ENCODE data around the gene ELF1.
"Not testable (repeated sequence)": the region's sequence is repeated elsewhere in the genome, so short reads cannot be mapped to it uniquely, and the experiment has no call there.

The ELF1 gene

GRCh38 chr13:41040584-41041334, 21.6 kb upstream of the ELF1 start:
- no peaks in the 10 kb centered on the region for H4K20me1 ChIP-seq (ENCODE audit: insufficient read depth, low read length)
- H3K4me2 ChIP-seq (ENCODE audit: low read depth, low read length): no peak overlapping the region
- H3K79me2 ChIP-seq (ENCODE audit: low read length): peaks cover 37% of the 10 kb centered on the region
- no peaks in the 10 kb centered on the region for H3F3A ChIP-seq (ENCODE audit: insufficient read depth, low read length)
- no peaks in the 10 kb centered on the region for H3K4me1 ChIP-seq (ENCODE audit: low read length)
- no peak overlapping the region for H3K9ac ChIP-seq (ENCODE audit: low read length)
- no peaks in the 10 kb centered on the region for H3K27me3 ChIP-seq (replicated peaks; ENCODE audit: insufficient read depth, low read length)
- DNase-seq: no peak
- no peaks in the 10 kb centered on the region for H3K9me3 ChIP-seq (replicated peaks; ENCODE audit: insufficient read depth, low read length)
- no peak overlapping the region for H3K4me3 ChIP-seq (ENCODE audit: low read length)
- H3K36me3 ChIP-seq (replicated peaks; ENCODE audit: insufficient read depth, low read length): no peaks in the 10 kb centered on the region
- H2AFZ ChIP-seq (ENCODE audit: low read length): no peak overlapping the region
- TF ChIP-seq EZH2phosphoT487 (IDR thresholded peaks at IDR 0.05; ENCODE audit: low read length): no peak
- H3K27ac ChIP-seq (ENCODE audit: low read length): no peak overlapping the region
- no peaks in the 10 kb centered on the region for H3K9me2 ChIP-seq (replicated peaks; ENCODE audit: insufficient read depth, low read length)

GRCh38 chr13:41039746-41040145, 20.6 kb upstream of the ELF1 start:
- no peaks in the 10 kb centered on the region for H3K4me1 ChIP-seq (ENCODE audit: low read length)
- DNase-seq: no peak
- H3K36me3 ChIP-seq (replicated peaks; ENCODE audit: insufficient read depth, low read length): no peaks in the 10 kb centered on the region
- TF ChIP-seq EZH2phosphoT487 (IDR thresholded peaks at IDR 0.05; ENCODE audit: low read length) (no peak), EZH2 (optimal IDR thresholded peaks at IDR 0.05; ENCODE audit: low read depth, low read length) (no peak), CTCF (IDR thresholded peaks at IDR 0.05; ENCODE audit: low read length) (no peak)
- H3K27me3 ChIP-seq (replicated peaks; ENCODE audit: insufficient read depth, low read length): no peaks in the 10 kb centered on the region
- no peak overlapping the region for H3K9ac ChIP-seq (ENCODE audit: low read length)
- H3K4me2 ChIP-seq (ENCODE audit: low read depth, low read length): no peak overlapping the region
- peaks cover 46% of the 10 kb centered on the region for H3K79me2 ChIP-seq (ENCODE audit: low read length)
- H3K9me3 ChIP-seq (replicated peaks; ENCODE audit: insufficient read depth, low read length): no peaks in the 10 kb centered on the region
- no peaks in the 10 kb centered on the region for H4K20me1 ChIP-seq (ENCODE audit: insufficient read depth, low read length)
- no peak overlapping the region for H3K4me3 ChIP-seq (ENCODE audit: low read length)
- H3K27ac ChIP-seq (ENCODE audit: low read length): no peak overlapping the region
- H3K9me2 ChIP-seq (replicated peaks; ENCODE audit: insufficient read depth, low read length): no peaks in the 10 kb centered on the region
- H3F3A ChIP-seq (ENCODE audit: insufficient read depth, low read length): no peaks in the 10 kb centered on the region
- no peak overlapping the region for H2AFZ ChIP-seq (ENCODE audit: low read length)

GRCh38 chr13:41036557-41036956, 17.4 kb upstream of the ELF1 start:
- H3K27ac ChIP-seq (ENCODE audit: low read length); H3F3A ChIP-seq (ENCODE audit: insufficient read depth, low read length); DNase-seq; H3K36me3 ChIP-seq (replicated peaks; ENCODE audit: insufficient read depth, low read length); H3K4me2 ChIP-seq (ENCODE audit: low read depth, low read length); H3K27me3 ChIP-seq (replicated peaks; ENCODE audit: insufficient read depth, low read length); H3K4me1 ChIP-seq (ENCODE audit: low read length); H3K9ac ChIP-seq (ENCODE audit: low read length); H3K4me3 ChIP-seq (ENCODE audit: low read length); H2AFZ ChIP-seq (ENCODE audit: low read length); H3K9me2 ChIP-seq (replicated peaks; ENCODE audit: insufficient read depth, low read length); H3K9me3 ChIP-seq (replicated peaks; ENCODE audit: insufficient read depth, low read length); H4K20me1 ChIP-seq (ENCODE audit: insufficient read depth, low read length): not testable (repeated sequence)
- peaks cover 62% of the 10 kb centered on the region for H3K79me2 ChIP-seq (ENCODE audit: low read length)

GRCh38 chr13:41034881-41035280, 15.8 kb upstream of the ELF1 start:
- no peak for DNase-seq
- TF ChIP-seq CTCF (IDR thresholded peaks at IDR 0.05; ENCODE audit: low read length) (no peak), EZH2phosphoT487 (IDR thresholded peaks at IDR 0.05; ENCODE audit: low read length) (no peak), EZH2 (optimal IDR thresholded peaks at IDR 0.05; ENCODE audit: low read depth, low read length) (no peak)
- Histone ChIP-seq H3F3A (ENCODE audit: insufficient read depth, low read length) (no peaks in the 10 kb centered on the region), H3K9ac (ENCODE audit: low read length) (no peak overlapping the region), H3K4me3 (ENCODE audit: low read length) (no peak overlapping the region), H3K36me3 (replicated peaks; ENCODE audit: insufficient read depth, low read length) (no peaks in the 10 kb centered on the region), H3K9me3 (replicated peaks; ENCODE audit: insufficient read depth, low read length) (no peaks in the 10 kb centered on the region), H3K9me2 (replicated peaks; ENCODE audit: insufficient read depth, low read length) (no peaks in the 10 kb centered on the region), H3K27me3 (replicated peaks; ENCODE audit: insufficient read depth, low read length) (no peaks in the 10 kb centered on the region), H4K20me1 (ENCODE audit: insufficient read depth, low read length) (no peaks in the 10 kb centered on the region), H3K4me1 (ENCODE audit: low read length) (no peaks in the 10 kb centered on the region), H3K79me2 (ENCODE audit: low read length) (peaks cover 55% of the 10 kb centered on the region), H3K4me2 (ENCODE audit: low read depth, low read length) (no peak overlapping the region), H2AFZ (ENCODE audit: low read length) (no peak overlapping the region), H3K27ac (ENCODE audit: low read length) (no peak overlapping the region)

Data from MM.1S (cell line).